ENCODE measurements around the gene NAPEPLD.

NAPEPLD gene

DNA sequence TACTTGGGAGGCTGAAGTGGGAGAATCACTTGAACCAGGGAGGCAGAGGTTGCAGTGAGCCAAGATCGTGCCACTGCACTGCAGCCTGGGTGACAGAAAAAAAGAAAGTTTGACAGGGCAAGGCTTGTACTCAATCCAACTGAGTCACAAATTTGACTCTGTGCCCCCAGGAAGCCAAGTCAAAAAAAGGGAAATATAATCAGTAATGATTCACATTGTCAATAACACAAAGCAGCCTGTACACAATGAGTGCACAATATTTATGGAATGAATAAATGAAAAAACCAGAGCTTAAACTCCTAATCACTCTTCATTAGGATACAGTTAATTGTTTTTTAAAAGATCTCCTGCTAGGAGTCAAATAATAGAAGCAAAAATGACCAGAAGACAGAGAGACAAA, 6.4 kb downstream of the NAPEPLD start:
- no peak for TF ChIP-seq CTCF (IDR thresholded peaks at IDR 0.05; ENCODE audit: insufficient read depth, low read depth, low read length, missing control alignments)
- DNase-seq (ENCODE audit: low read depth) = no peak
- no peak overlapping the region for H3K4me3 ChIP-seq (ENCODE audit: low read depth, low read length)

- no peak overlapping the region for H3K4me3 ChIP-seq (ENCODE audit: low read depth, low read length)
- peak; percentile 13 for DNase-seq (ENCODE audit: low read depth)
- TF ChIP-seq CTCF (IDR thresholded peaks at IDR 0.05; ENCODE audit: insufficient read depth, low read depth, low read length, missing control alignments) = no peak
These were observed 7.0 kb downstream of the NAPEPLD start for GRCh38 chr7:103141753-103142404.

DNA sequence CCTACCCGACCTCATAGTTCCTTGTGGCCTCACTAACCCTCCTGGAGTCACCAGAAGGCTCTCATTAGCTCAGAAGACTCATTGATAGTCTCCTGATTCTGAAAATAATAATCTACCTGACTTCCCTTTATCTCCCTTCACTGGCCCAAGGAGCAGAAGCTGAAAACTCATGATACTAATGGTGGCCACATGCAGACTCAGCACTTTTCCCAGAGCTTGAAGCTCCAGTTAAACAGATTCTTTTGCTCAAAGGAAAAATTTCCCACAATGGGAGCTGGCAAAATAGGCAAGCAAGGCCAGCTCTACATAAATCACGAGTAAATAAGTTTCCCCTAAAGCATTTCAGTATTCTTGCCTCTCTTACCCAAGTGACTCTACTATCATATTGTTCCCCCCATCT, 8.2 kb downstream of the NAPEPLD start:
- TF ChIP-seq CTCF (IDR thresholded peaks at IDR 0.05; ENCODE audit: insufficient read depth, low read depth, low read length, missing control alignments) = no peak
- no peak overlapping the region for H3K4me3 ChIP-seq (ENCODE audit: low read depth, low read length)
- no peak for DNase-seq (ENCODE audit: low read depth)

DNA sequence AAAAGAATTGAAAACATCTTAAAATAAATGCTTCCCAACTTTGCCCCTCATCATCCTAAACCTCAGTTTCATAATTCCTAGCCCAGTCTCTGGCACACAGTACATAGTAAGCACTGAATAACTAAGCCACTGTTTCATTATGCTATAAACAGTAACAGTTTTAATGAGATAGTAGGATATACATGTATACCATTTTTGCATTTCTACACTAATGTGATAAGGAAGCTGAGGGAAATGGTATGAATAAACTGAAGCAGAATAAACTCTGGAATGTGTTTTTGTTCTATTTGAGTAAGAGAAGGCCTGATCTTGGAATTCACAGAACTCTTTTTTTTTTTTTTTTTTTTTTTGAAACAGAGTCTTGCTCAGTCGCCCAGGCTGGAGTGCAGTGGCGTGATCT, 8.8 kb downstream of the NAPEPLD start:
- DNase-seq (ENCODE audit: low read depth) = no peak
- H3K4me3 ChIP-seq (ENCODE audit: low read depth, low read length) = no peak overlapping the region
- no peak for TF ChIP-seq CTCF (IDR thresholded peaks at IDR 0.05; ENCODE audit: insufficient read depth, low read depth, low read length, missing control alignments)

- H3K4me3 ChIP-seq (ENCODE audit: low read depth, low read length) = no peak overlapping the region
- TF ChIP-seq CTCF (IDR thresholded peaks at IDR 0.05; ENCODE audit: insufficient read depth, low read depth, low read length, missing control alignments) = no peak
- no peak for DNase-seq (ENCODE audit: low read depth)
These were observed 13.9 kb downstream of the NAPEPLD start for GRCh38 chr7:103134836-103135554.

DNA sequence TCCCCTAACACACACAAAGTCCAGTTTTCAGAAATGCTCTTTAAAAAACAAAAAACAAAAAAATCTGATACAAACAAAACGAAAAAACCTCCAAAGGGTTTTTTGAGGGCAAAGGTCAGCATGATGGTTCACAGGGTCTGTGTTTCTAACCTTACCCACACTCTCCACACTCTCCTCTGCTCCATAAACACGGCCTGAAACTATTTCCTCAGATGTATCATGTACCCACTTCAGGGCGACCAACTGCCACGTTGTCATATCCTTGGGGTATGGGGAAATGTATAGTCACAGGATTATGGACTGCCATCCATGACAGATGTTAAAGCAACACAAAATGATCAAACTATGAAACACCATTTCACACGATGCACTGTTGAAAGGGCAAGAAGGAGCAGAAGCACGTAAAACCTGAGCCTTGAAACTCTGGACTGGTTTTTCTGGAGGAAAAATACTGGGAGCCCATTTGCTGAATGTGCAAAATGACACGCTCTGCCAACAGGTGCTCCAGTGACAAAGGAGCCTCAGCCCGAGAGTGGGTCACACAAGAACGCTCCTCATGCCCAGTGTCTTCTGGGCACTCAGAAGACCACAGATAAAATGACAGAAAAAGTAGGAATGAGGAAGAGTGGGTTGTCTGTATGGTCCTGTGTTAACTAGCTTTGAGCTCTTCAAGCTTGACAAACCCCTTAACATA, 15.8 kb downstream of the NAPEPLD start:
- DNase-seq (ENCODE audit: low read depth) = no peak
- no peak for TF ChIP-seq CTCF (IDR thresholded peaks at IDR 0.05; ENCODE audit: insufficient read depth, low read depth, low read length, missing control alignments)
- H3K4me3 ChIP-seq (ENCODE audit: low read depth, low read length) = no peak overlapping the region
